SU-DHL-6 (cell line): ENCODE data around the gene NHSL2.
"Not testable (repeated sequence)": the region's sequence is repeated elsewhere in the genome, so short reads cannot be mapped to it uniquely, and the experiment has no call there.

Experiments
- CTCF ChIP-seq: fragments of 200-600 bp; sonication (generic); IDR thresholded peaks from one replicate; pipeline ENCODE4 v1.5.1; 2017; ENCODE audit warnings: antibody characterized with exemption, mild to moderate bottlenecking, low read length, moderate library complexity; ENCODE audit not compliant: insufficient read depth, poor library complexity, severe bottlenecking
- EZH2phosphoT487 ChIP-seq: fragments of 200-600 bp; sonication (generic), shearing (Covaris generic); conservative IDR thresholded peaks from 2 replicates; pipeline ENCODE4 v1.6.1; 2018; ENCODE audit warnings: mild to moderate bottlenecking, antibody characterized with exemption, low read length, moderate library complexity, mixed read lengths

- not testable (repeated sequence) for TF ChIP-seq CTCF, EZH2phosphoT487
Measured at GRCh38 chrX:72176289-72176688, 265.6 kb downstream of the NHSL2 start.
